Tibial nerve (tissue), 3 donors: Measurements from ENCODE around the gene EGF.

Experiments used
- CTCF ChIP-seq, 5 experiments: fragments of 200-600 bp in 3 of 5; fragments of 450-650 bp in 2 of 5; sonication (generic) in 3 of 5; IDR thresholded peaks; one replicate each; pipeline ENCODE4 v1.5.1; 2016 to 2019; ENCODE audit warnings: antibody characterized with exemption in 5 of 5, mild to moderate bottlenecking in 3 of 5, moderate library complexity in 2 of 5
- POLR2A ChIP-seq, 2 donors: fragments of 450-650 bp; IDR thresholded peaks; one replicate each; pipeline ENCODE4 v1.6.1; 2017; ENCODE audit warnings: antibody characterized with exemption in 2 of 2, mild to moderate bottlenecking in 2 of 2, moderate library complexity in 2 of 2

GRCh38 chr4:109945056-109945455 is 32.4 kb downstream of the EGF start:
- TF ChIP-seq CTCF (IDR thresholded peaks at IDR 0.05) (no peak), POLR2A (IDR thresholded peaks at IDR 0.05) (no peak)
